HCT116 (cell line): Measurements from ENCODE around the gene M6PR. TPM values are rescaled to one million over a fixed set of nuclear protein-coding genes. Genes with fewer than 3 reads are reported as not detected.

Source experiments
- ATAC-seq: fragments of 200-7000 bp; cut with Tn5 transposase; 2 replicates; pipeline ENCODE4 v1.9.1; 2020; ENCODE audit warnings: mild to moderate bottlenecking, moderate library complexity
- BruUV-seq: library from RNA; stranded (reverse); fragments of 400-500 nt; replicated peaks from 2 replicates; lab custom pipeline; 2021; lab: Mats Ljungman, UMichigan
- CTCF ChIA-PET: fragments of 300-600 bp; sonication (Branson Sonifier 250); formaldehyde crosslinking; loops from one replicate; lab custom pipeline; 2021; ENCODE audit warnings: antibody characterized with exemption; lab: Charles Lee
- POLR2A ChIA-PET: fragments of 300-600, 350-600 bp; sonication (Branson Sonifier 250); formaldehyde crosslinking; loops from one replicate; lab custom pipeline; 2021; ENCODE audit warnings: antibody characterized with exemption; lab: Charles Lee
- RAD21 ChIA-PET, 2 experiments: fragments of 300-600 bp; sonication (Branson Sonifier 250); formaldehyde crosslinking; loops; one replicate each; lab custom pipeline; 2023; ENCODE audit warnings: low total read pairs in 2 of 2; ENCODE audit not compliant: uncharacterized antibody in 2 of 2, unreplicated experiment in 2 of 2, low non-redundant PET in 1 of 2; lab: Charles Lee
- DNase-seq: peaks from one replicate; pipeline ENCODE4 v3.0.0-alpha.2; 2010; ENCODE audit warnings: low read depth, low spot score
- H2AFZ ChIP-seq: fragments of 200-600 bp; shearing (Covaris generic), sonication (generic); 2 replicates; pipeline ENCODE4 v1.6.1; 2017; ENCODE audit warnings: low read depth, mixed run types, mixed read lengths, antibody characterized with exemption, low read length; ENCODE audit not compliant: poor library complexity, severe bottlenecking
- H3K27ac ChIP-seq: 2 replicates; pipeline ENCODE4 v1.5.1; 2012; ENCODE audit warnings: low read depth, low read length
- H3K27me3 ChIP-seq: fragments of 200-600 bp; sonication (generic); 2 replicates; pipeline ENCODE4 v1.6.1; 2016; ENCODE audit warnings: mixed run types, low read length, mixed read lengths; ENCODE audit not compliant: insufficient read depth
- H3K36me3 ChIP-seq, 2 experiments: fragments of 200-500 bp in 1 of 2; fragments of 200-600 bp in 1 of 2; sonication (Bioruptor generic) in 1 of 2; sonication (generic) in 1 of 2; 2 replicates each; pipeline versions ENCODE4 v1.5.1 to v1.6.1; 2014 to 2016; ENCODE audit warnings: low read length in 2 of 2, inconsistent platforms in 1 of 2, mixed read lengths in 1 of 2, mixed run types in 1 of 2; ENCODE audit not compliant: insufficient read depth in 2 of 2, control insufficient read depth in 1 of 2
- H3K4me1 ChIP-seq, 2 experiments: fragments of 200-600 bp in 1 of 2; sonication (generic) in 1 of 2; 2 replicates each; pipeline versions ENCODE4 v1.5.1 to v1.6.1; 2012 to 2017; ENCODE audit warnings: low read length in 2 of 2, inconsistent platforms in 1 of 2, mild to moderate bottlenecking in 1 of 2, mixed read lengths in 1 of 2, mixed run types in 1 of 2, moderate library complexity in 1 of 2; ENCODE audit not compliant: insufficient read depth in 2 of 2, control insufficient read depth in 1 of 2
- H3K4me2 ChIP-seq: fragments of 200-600 bp; sonication (generic); 2 replicates; pipeline ENCODE4 v1.6.1; 2017; ENCODE audit warnings: mixed run types, low read length, mixed read lengths
- H3K4me3 ChIP-seq, 2 experiments: fragments of 200-600 bp in 1 of 2; sonication (generic) in 1 of 2; replicated peaks in 1 of 2; 2 replicates each; pipeline ENCODE4 v1.5.1; 2011 to 2016; ENCODE audit warnings: low read length in 2 of 2, control low read depth in 1 of 2, low read depth in 1 of 2, mild to moderate bottlenecking in 1 of 2, mixed read lengths in 1 of 2, mixed run types in 1 of 2
- H3K79me2 ChIP-seq: fragments of 200-600 bp; sonication (generic); 2 replicates; pipeline ENCODE4 v1.6.1; 2017; ENCODE audit warnings: mild to moderate bottlenecking, mixed run types, low read length, moderate library complexity, mixed read lengths; ENCODE audit not compliant: insufficient read depth
- H3K9ac ChIP-seq: fragments of 200-600 bp; sonication (generic); 2 replicates; pipeline ENCODE4 v1.6.1; 2016; ENCODE audit warnings: low read length, mixed read lengths
- H3K9me2 ChIP-seq: fragments of 200-600 bp; sonication (generic), shearing (Covaris generic); 2 replicates; pipeline ENCODE4 v1.6.1; 2017; ENCODE audit warnings: mixed run types, mild to moderate bottlenecking, moderate library complexity; ENCODE audit not compliant: insufficient read depth
- H3K9me3 ChIP-seq, 2 experiments: fragments of 200-500 bp in 1 of 2; fragments of 200-600 bp in 1 of 2; sonication (Bioruptor generic) in 1 of 2; sonication (generic) in 1 of 2; 2 replicates each; pipeline ENCODE4 v1.6.1; 2014 to 2017; ENCODE audit warnings: low read length in 2 of 2, mixed read lengths in 2 of 2, inconsistent platforms in 1 of 2, low read depth in 1 of 2, mild to moderate bottlenecking in 1 of 2, mixed run types in 1 of 2, moderate library complexity in 1 of 2; ENCODE audit not compliant: control insufficient read depth in 1 of 2, insufficient read depth in 1 of 2
- H4K20me1 ChIP-seq: fragments of 200-600 bp; sonication (generic), shearing (Covaris generic); 2 replicates; pipeline ENCODE4 v1.6.1; 2017; ENCODE audit warnings: mixed run types, mild to moderate bottlenecking, moderate library complexity; ENCODE audit not compliant: insufficient read depth
- CBX3 ChIP-seq: IDR thresholded peaks from 2 replicates; pipeline ENCODE4 v1.6.1; 2012; ENCODE audit warnings: low read depth
- CEBPB ChIP-seq: IDR thresholded peaks from 2 replicates; pipeline ENCODE4 v1.6.1; 2012; ENCODE audit warnings: low read depth
- EGR1 ChIP-seq: IDR thresholded peaks from 2 replicates; pipeline ENCODE4 v1.6.1; 2012; ENCODE audit warnings: low read depth
- EZH2phosphoT487 ChIP-seq: fragments of 200-600 bp; IDR thresholded peaks from 2 replicates; pipeline ENCODE4 v1.6.1; 2018; ENCODE audit warnings: antibody characterized with exemption, borderline replicate concordance
- FOSL1 ChIP-seq: IDR thresholded peaks from 2 replicates; pipeline ENCODE4 v1.6.1; 2012; ENCODE audit warnings: low read depth
- JUND ChIP-seq: IDR thresholded peaks from 2 replicates; pipeline ENCODE4 v1.6.1; 2012
- POLR2A ChIP-seq: IDR thresholded peaks from 2 replicates; pipeline ENCODE4 v1.7.0; 2011; ENCODE audit warnings: borderline replicate concordance; ENCODE audit not compliant: insufficient read depth, insufficient read length; ENCODE audit errors: extremely low read depth
- POLR2AphosphoS5 ChIP-seq: IDR thresholded peaks from 2 replicates; pipeline ENCODE4 v1.6.1; 2011; ENCODE audit warnings: mild to moderate bottlenecking, low read depth, low read length, moderate library complexity
- SIN3A ChIP-seq: IDR thresholded peaks from 2 replicates; pipeline ENCODE4 v1.6.1; 2012; ENCODE audit warnings: low read depth
- SRF ChIP-seq: IDR thresholded peaks from 2 replicates; pipeline ENCODE4 v1.6.1; 2012; ENCODE audit warnings: low read depth
- ZBTB33 ChIP-seq: IDR thresholded peaks from 2 replicates; pipeline ENCODE4 v1.6.1; 2011; ENCODE audit warnings: mild to moderate bottlenecking, low read length, moderate library complexity; ENCODE audit not compliant: insufficient replicate concordance; ENCODE audit errors: extremely low read depth
- ZNF274 ChIP-seq: fragments of 200-500 bp; sonication (Bioruptor generic); IDR thresholded peaks from 2 replicates; pipeline ENCODE4 v1.6.1; 2014; ENCODE audit warnings: mild to moderate bottlenecking, low read depth, low read length, inconsistent platforms
- intact Hi-C: fragments of 100-400 bp; cut with micrococcal nuclease; formaldehyde crosslinking; loops from 2 replicates; pipeline ENCODE4 v1.10.0; 2022
- total RNA-seq: library from RNA; stranded (reverse); gene quantifications from one replicate; pipeline ENCODE4 v1.2.1, GENCODE V29; 2021; ENCODE audit not compliant: unreplicated experiment
- TF ChIP-seq, protein P1 (sequence below): IDR thresholded peaks from 2 replicates; pipeline ENCODE4 v1.6.1; 2012
- TF ChIP-seq, protein P2 (sequence below): IDR thresholded peaks from 2 replicates; pipeline ENCODE4 v1.6.1; 2012; ENCODE audit warnings: low read depth

The M6PR gene
- total RNA-seq, 1 experiment from 2014 or later: 142 TPM

GRCh38 chr12:8960176-8960575 lies 10.7 kb upstream of the M6PR start:
- no peak for DNase-seq
- no peaks in the 10 kb centered on the region for H4K20me1 ChIP-seq
- no peaks in the 10 kb centered on the region for H3K9me2 ChIP-seq
- ATAC-seq: no peak
- H3K4me2 ChIP-seq: no peak overlapping the region
- BruUV-seq: no TSS peak
- no peak overlapping the region for H2AFZ ChIP-seq
- ChIA-PET CTCF (no interaction called here), RAD21 (no interaction called here), POLR2A (no interaction called here)
- H3K4me3 ChIP-seq: no peak overlapping the region
- no peaks in the 10 kb centered on the region for H3K79me2 ChIP-seq
- H3K27ac ChIP-seq: no peak overlapping the region
- H3K27me3 ChIP-seq: no peaks in the 10 kb centered on the region
- no peak overlapping the region for H3K9ac ChIP-seq
- no peak for TF ChIP-seq JUND
- TF ChIP-seq ZBTB33: no peak
- TF ChIP-seq, protein P1, sequence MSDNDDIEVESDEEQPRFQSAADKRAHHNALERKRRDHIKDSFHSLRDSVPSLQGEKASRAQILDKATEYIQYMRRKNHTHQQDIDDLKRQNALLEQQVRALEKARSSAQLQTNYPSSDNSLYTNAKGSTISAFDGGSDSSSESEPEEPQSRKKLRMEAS: no peak
- no peak for TF ChIP-seq SIN3A
- TF ChIP-seq FOSL1: no peak
- no peak for TF ChIP-seq POLR2AphosphoS5
- TF ChIP-seq ZNF274: no peak
- no peak for TF ChIP-seq EZH2phosphoT487
- TF ChIP-seq SRF: no peak
- no peak for TF ChIP-seq POLR2A
- TF ChIP-seq CBX3: no peak
- no peak for TF ChIP-seq EGR1
- TF ChIP-seq, protein P2, sequence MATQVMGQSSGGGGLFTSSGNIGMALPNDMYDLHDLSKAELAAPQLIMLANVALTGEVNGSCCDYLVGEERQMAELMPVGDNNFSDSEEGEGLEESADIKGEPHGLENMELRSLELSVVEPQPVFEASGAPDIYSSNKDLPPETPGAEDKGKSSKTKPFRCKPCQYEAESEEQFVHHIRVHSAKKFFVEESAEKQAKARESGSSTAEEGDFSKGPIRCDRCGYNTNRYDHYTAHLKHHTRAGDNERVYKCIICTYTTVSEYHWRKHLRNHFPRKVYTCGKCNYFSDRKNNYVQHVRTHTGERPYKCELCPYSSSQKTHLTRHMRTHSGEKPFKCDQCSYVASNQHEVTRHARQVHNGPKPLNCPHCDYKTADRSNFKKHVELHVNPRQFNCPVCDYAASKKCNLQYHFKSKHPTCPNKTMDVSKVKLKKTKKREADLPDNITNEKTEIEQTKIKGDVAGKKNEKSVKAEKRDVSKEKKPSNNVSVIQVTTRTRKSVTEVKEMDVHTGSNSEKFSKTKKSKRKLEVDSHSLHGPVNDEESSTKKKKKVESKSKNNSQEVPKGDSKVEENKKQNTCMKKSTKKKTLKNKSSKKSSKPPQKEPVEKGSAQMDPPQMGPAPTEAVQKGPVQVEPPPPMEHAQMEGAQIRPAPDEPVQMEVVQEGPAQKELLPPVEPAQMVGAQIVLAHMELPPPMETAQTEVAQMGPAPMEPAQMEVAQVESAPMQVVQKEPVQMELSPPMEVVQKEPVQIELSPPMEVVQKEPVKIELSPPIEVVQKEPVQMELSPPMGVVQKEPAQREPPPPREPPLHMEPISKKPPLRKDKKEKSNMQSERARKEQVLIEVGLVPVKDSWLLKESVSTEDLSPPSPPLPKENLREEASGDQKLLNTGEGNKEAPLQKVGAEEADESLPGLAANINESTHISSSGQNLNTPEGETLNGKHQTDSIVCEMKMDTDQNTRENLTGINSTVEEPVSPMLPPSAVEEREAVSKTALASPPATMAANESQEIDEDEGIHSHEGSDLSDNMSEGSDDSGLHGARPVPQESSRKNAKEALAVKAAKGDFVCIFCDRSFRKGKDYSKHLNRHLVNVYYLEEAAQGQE: no peak
- TF ChIP-seq CEBPB: no peak
- intact Hi-C loops: no loop called here
- no peaks in the 10 kb centered on the region for H3K4me1 ChIP-seq
- H3K36me3 ChIP-seq: no peaks in the 10 kb centered on the region
- peaks cover 0 to 5% of the 10 kb centered on the region in 2 experiments; a peak in 1 of 4 replicates for H3K9me3 ChIP-seq
